BLaER1 (cell line): ENCODE measurements around the gene ESPN.

Source experiments
- H3K27ac ChIP-seq: shearing (Covaris generic); formaldehyde crosslinking; 2 replicates; pipeline ENCODE4 v1.8.1; 2022
- H3K27me3 ChIP-seq: shearing (Covaris generic); formaldehyde crosslinking; 2 replicates; pipeline ENCODE4 v1.8.1; 2022
- H3K36me3 ChIP-seq: shearing (Covaris generic); formaldehyde crosslinking; 2 replicates; pipeline ENCODE4 v1.8.1; 2022
- H3K4me1 ChIP-seq: shearing (Covaris generic); formaldehyde crosslinking; 2 replicates; pipeline ENCODE4 v1.8.1; 2022
- H3K4me2 ChIP-seq: shearing (Covaris generic); formaldehyde crosslinking; 2 replicates; pipeline ENCODE4 v1.8.1; 2022
- H3K4me3 ChIP-seq: shearing (Covaris generic); formaldehyde crosslinking; 2 replicates; pipeline ENCODE4 v1.8.1; 2022
- H3K9ac ChIP-seq: shearing (Covaris generic); formaldehyde crosslinking; 2 replicates; pipeline ENCODE4 v1.8.1; 2022
- H3K9me3 ChIP-seq: shearing (Covaris generic); formaldehyde crosslinking; 2 replicates; pipeline ENCODE4 v1.8.1; 2022
- H4K20me1 ChIP-seq: shearing (Covaris generic); formaldehyde crosslinking; 2 replicates; pipeline ENCODE4 v1.8.1; 2022
- Cebpa-rat ChIP-seq: shearing (Covaris generic); IDR thresholded peaks from 2 replicates; pipeline ENCODE4 v1.8.1; 2022

The ESPN gene

DNA sequence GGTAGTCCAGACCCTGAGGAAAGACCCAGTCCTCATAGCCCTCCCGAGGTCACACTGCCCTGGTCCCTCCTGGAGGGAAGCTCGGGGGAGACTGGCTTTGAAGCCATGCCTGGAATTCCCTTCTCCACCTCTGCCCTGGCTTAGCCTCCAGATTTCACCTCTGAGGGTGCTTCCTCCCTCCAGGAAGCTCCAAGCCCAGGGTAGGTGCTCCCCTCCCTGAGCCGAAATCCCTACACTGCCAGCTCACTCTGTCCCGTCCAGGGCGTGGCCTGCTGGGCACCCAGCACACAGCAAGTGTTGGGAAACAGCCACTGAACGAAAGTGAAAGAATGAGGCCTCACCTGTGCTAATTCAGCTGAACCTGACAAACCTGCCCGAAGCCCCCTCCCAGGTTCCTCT, 47.4 kb downstream of the ESPN start:
- no peak overlapping the region for H3K27ac ChIP-seq
- H3K27me3 ChIP-seq, result peaks cover 10% of the 10 kb centered on the region
- H3K9me3 ChIP-seq, result no peaks in the 10 kb centered on the region
- no peaks in the 10 kb centered on the region for H3K36me3 ChIP-seq
- no peak for TF ChIP-seq Cebpa-rat
- H4K20me1 ChIP-seq, result no peaks in the 10 kb centered on the region
- H3K4me1 ChIP-seq, result no peaks in the 10 kb centered on the region
- H3K9ac ChIP-seq, result no peak overlapping the region
- H3K4me3 ChIP-seq, result no peak overlapping the region
- no peak overlapping the region for H3K4me2 ChIP-seq

GRCh38 chr1:6472391-6472790, 47.8 kb downstream of the ESPN start:
- no peak overlapping the region for H3K4me2 ChIP-seq
- peaks cover 6% of the 10 kb centered on the region for H3K27me3 ChIP-seq
- H4K20me1 ChIP-seq, result no peaks in the 10 kb centered on the region
- H3K4me1 ChIP-seq, result no peaks in the 10 kb centered on the region
- H3K27ac ChIP-seq, result no peak overlapping the region
- H3K9ac ChIP-seq, result no peak overlapping the region
- H3K36me3 ChIP-seq, result no peaks in the 10 kb centered on the region
- no peak overlapping the region for H3K4me3 ChIP-seq
- TF ChIP-seq Cebpa-rat, result no peak
- H3K9me3 ChIP-seq, result no peaks in the 10 kb centered on the region

DNA sequence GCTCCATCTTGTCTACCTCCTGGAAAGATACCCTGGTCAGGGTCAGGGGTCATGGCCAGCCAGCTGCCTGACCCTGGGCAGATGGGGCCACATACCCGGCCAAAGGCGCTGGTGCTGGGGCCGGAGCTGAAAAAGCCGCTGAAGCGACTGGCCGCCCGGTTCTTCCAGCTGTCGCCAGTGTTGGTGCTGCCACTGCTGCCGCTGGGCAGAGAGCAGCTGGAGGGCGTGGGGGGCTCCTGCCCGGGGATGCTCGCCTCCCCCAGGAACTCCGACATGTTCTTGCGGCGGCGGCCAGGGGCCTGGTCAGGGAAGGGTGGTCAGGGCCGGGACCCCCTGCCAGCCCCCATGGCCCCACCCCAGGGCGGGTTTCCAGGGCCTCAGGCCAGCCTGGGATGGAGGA, 48.6 kb downstream of the ESPN start:
- no peak overlapping the region for H3K4me3 ChIP-seq
- no peak overlapping the region for H3K4me2 ChIP-seq
- H3K36me3 ChIP-seq, result no peaks in the 10 kb centered on the region
- no peak overlapping the region for H3K9ac ChIP-seq
- H3K4me1 ChIP-seq, result no peaks in the 10 kb centered on the region
- no peak overlapping the region for H3K27ac ChIP-seq
- TF ChIP-seq Cebpa-rat, result no peak
- no peaks in the 10 kb centered on the region for H3K27me3 ChIP-seq
- H3K9me3 ChIP-seq, result no peaks in the 10 kb centered on the region
- no peaks in the 10 kb centered on the region for H4K20me1 ChIP-seq

- H3K9me3 ChIP-seq, result no peaks in the 10 kb centered on the region
- no peak overlapping the region for H3K27ac ChIP-seq
- TF ChIP-seq Cebpa-rat, result no peak
- no peaks in the 10 kb centered on the region for H3K36me3 ChIP-seq
- no peak overlapping the region for H3K4me2 ChIP-seq
- no peak overlapping the region for H3K9ac ChIP-seq
- H3K4me1 ChIP-seq, result no peaks in the 10 kb centered on the region
- no peak overlapping the region for H3K4me3 ChIP-seq
- no peaks in the 10 kb centered on the region for H4K20me1 ChIP-seq
- no peaks in the 10 kb centered on the region for H3K27me3 ChIP-seq
Measured at GRCh38 chr1:6473974-6474814, 49.6 kb downstream of the ESPN start.

GRCh38 chr1:6474815-6475282, 50.3 kb downstream of the ESPN start:
- H3K4me2 ChIP-seq, result no peak overlapping the region
- no peaks in the 10 kb centered on the region for H3K4me1 ChIP-seq
- no peaks in the 10 kb centered on the region for H3K36me3 ChIP-seq
- TF ChIP-seq Cebpa-rat, result no peak
- no peaks in the 10 kb centered on the region for H3K9me3 ChIP-seq
- H3K27me3 ChIP-seq, result no peaks in the 10 kb centered on the region
- H3K27ac ChIP-seq, result no peak overlapping the region
- no peak overlapping the region for H3K9ac ChIP-seq
- no peak overlapping the region for H3K4me3 ChIP-seq
- H4K20me1 ChIP-seq, result no peaks in the 10 kb centered on the region

GRCh38 chr1:6475381-6476133, 51.0 kb downstream of the ESPN start:
- TF ChIP-seq Cebpa-rat, result no peak
- Histone ChIP-seq H3K4me3 (no peak overlapping the region), H3K36me3 (no peaks in the 10 kb centered on the region), H3K27ac (no peak overlapping the region), H4K20me1 (no peaks in the 10 kb centered on the region), H3K9ac (no peak overlapping the region), H3K27me3 (no peaks in the 10 kb centered on the region), H3K9me3 (no peaks in the 10 kb centered on the region), H3K4me2 (no peak overlapping the region), H3K4me1 (no peaks in the 10 kb centered on the region)

DNA sequence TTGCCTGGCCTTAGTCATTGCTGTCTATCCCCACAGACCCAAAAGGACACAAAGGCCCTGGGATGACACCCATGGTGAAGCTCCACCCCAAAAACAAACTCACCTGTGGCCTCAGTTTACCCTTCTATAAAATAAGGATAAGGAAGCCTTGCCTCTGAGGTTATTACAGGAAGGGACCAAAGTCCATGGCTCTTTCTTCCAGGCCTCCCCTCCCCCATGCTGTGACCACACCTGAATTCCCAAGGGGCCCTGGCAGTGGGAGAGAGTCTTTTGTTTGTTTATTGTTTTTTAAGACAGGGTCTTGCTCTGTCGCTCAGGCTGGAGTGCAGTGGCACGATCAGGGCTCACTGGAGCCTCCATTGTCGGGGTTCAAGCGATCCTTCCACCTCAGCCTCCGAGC, 51.9 kb downstream of the ESPN start:
- H3K4me3 ChIP-seq, result no peak overlapping the region
- no peak overlapping the region for H3K4me2 ChIP-seq
- H3K27ac ChIP-seq, result no peak overlapping the region
- H4K20me1 ChIP-seq, result no peaks in the 10 kb centered on the region
- no peaks in the 10 kb centered on the region for H3K27me3 ChIP-seq
- no peak overlapping the region for H3K9ac ChIP-seq
- TF ChIP-seq Cebpa-rat, result no peak
- no peaks in the 10 kb centered on the region for H3K36me3 ChIP-seq
- H3K4me1 ChIP-seq, result no peaks in the 10 kb centered on the region
- no peaks in the 10 kb centered on the region for H3K9me3 ChIP-seq

- H3K36me3 ChIP-seq, result no peaks in the 10 kb centered on the region
- no peak for TF ChIP-seq Cebpa-rat
- no peak overlapping the region for H3K9ac ChIP-seq
- no peaks in the 10 kb centered on the region for H3K9me3 ChIP-seq
- no peak overlapping the region for H3K4me3 ChIP-seq
- H3K4me2 ChIP-seq, result no peak overlapping the region
- H3K4me1 ChIP-seq, result no peaks in the 10 kb centered on the region
- H3K27me3 ChIP-seq, result peaks cover 7% of the 10 kb centered on the region
- H3K27ac ChIP-seq, result no peak overlapping the region
- peaks cover 3% of the 10 kb centered on the region; the same call in 1 of the 2 replicates for H4K20me1 ChIP-seq
Measured at GRCh38 chr1:6477039-6477820, 52.7 kb downstream of the ESPN start.

- Histone ChIP-seq H3K9me3 (no peaks in the 10 kb centered on the region), H3K4me2 (no peak overlapping the region), H3K4me3 (no peak overlapping the region), H3K27ac (no peak overlapping the region), H3K4me1 (peaks cover 17% of the 10 kb centered on the region), H3K27me3 (peaks cover 53% of the 10 kb centered on the region), H3K9ac (no peak overlapping the region), H4K20me1 (peaks cover 42% of the 10 kb centered on the region), H3K36me3 (no peaks in the 10 kb centered on the region)
- no peak for TF ChIP-seq Cebpa-rat
Measured at GRCh38 chr1:6481820-6482219, 57.2 kb downstream of the ESPN start.
